Panc1 (cell line): ENCODE results near the gene B9D2.

Source experiments
- CTCF ChIP-seq: fragments of 450-650 bp; IDR thresholded peaks from 2 replicates; pipeline ENCODE4 v1.5.1; 2017; ENCODE audit warnings: mild to moderate bottlenecking
- POLR2AphosphoS5 ChIP-seq: IDR thresholded peaks from 2 replicates; pipeline ENCODE4 v1.6.1; 2012; ENCODE audit warnings: mild to moderate bottlenecking, low read depth, low read length, moderate library complexity
- TCF7L2 ChIP-seq: IDR thresholded peaks from 2 replicates; pipeline ENCODE4 v1.6.1; 2011; ENCODE audit warnings: mild to moderate bottlenecking, low read depth, low read length, inconsistent platforms

GRCh38 chr19:41407271-41407670, 43.3 kb upstream of the B9D2 start:
- no peak for TF ChIP-seq TCF7L2
- TF ChIP-seq CTCF: no peak
- TF ChIP-seq POLR2AphosphoS5: no peak
